ENCODE measurements around the gene RAD54L2. TPM values are rescaled to one million over a fixed set of nuclear protein-coding genes. Genes with fewer than 3 reads are reported as not detected.
A peak's percentile ranks its signal among the peaks of the same experiment; 100 is the strongest.
"Not testable (repeated sequence)": the region's sequence is repeated elsewhere in the genome, so short reads cannot be mapped to it uniquely, and the experiment has no call there.

RAD54L2 gene
- total RNA-seq, 1 donor from 2014 or later: 11.9 TPM

GRCh38 chr3:51538115-51538458 is 432 bp upstream of the RAD54L2 start:
- DNase-seq (ENCODE audit: low read depth): no peak

- peak; percentile 59 for DNase-seq (ENCODE audit: low read depth)
Measured at GRCh38 chr3:51539291-51539941, 897 bp downstream of the RAD54L2 start.

- DNase-seq (ENCODE audit: low read depth): not testable (repeated sequence)
Measured at GRCh38 chr3:51542596-51542995, 4.1 kb downstream of the RAD54L2 start.

- DNase-seq (ENCODE audit: low read depth): no peak
Measured at GRCh38 chr3:51544011-51544775, 5.7 kb downstream of the RAD54L2 start.

- no peak for DNase-seq (ENCODE audit: low read depth)
Measured at GRCh38 chr3:51547274-51547673, 8.8 kb downstream of the RAD54L2 start.

- no peak for DNase-seq (ENCODE audit: low read depth)
Measured at GRCh38 chr3:51549311-51549710, 10.8 kb downstream of the RAD54L2 start.

- no peak for DNase-seq (ENCODE audit: low read depth)
Measured at GRCh38 chr3:51550080-51550819, 11.7 kb downstream of the RAD54L2 start.

- no peak for DNase-seq (ENCODE audit: low read depth)
Measured at GRCh38 chr3:51557993-51558392, 19.5 kb downstream of the RAD54L2 start.

GRCh38 chr3:51559411-51559888 is 20.9 kb downstream of the RAD54L2 start:
- DNase-seq (ENCODE audit: low read depth): peak; percentile 85

- DNase-seq (ENCODE audit: low read depth): no peak
Measured at GRCh38 chr3:51559961-51560360, 21.4 kb downstream of the RAD54L2 start.

GRCh38 chr3:51562403-51562802 is 23.9 kb downstream of the RAD54L2 start:
- DNase-seq (ENCODE audit: low read depth): not testable (repeated sequence)

GRCh38 chr3:51568036-51568435 is 29.5 kb downstream of the RAD54L2 start:
- peak; percentile 81 for DNase-seq (ENCODE audit: low read depth)

- no peak for DNase-seq (ENCODE audit: low read depth)
Measured at GRCh38 chr3:51568996-51569395, 30.5 kb downstream of the RAD54L2 start.

- no peak for DNase-seq (ENCODE audit: low read depth)
Measured at GRCh38 chr3:51578238-51578637, 39.7 kb downstream of the RAD54L2 start.

GRCh38 chr3:51580418-51580817 is 41.9 kb downstream of the RAD54L2 start:
- DNase-seq (ENCODE audit: low read depth): no peak

GRCh38 chr3:51581524-51581923 is 43.0 kb downstream of the RAD54L2 start:
- DNase-seq (ENCODE audit: low read depth): peak; percentile 41

- no peak for DNase-seq (ENCODE audit: low read depth)
Measured at GRCh38 chr3:51585197-51585596, 46.7 kb downstream of the RAD54L2 start.

GRCh38 chr3:51585871-51586270 is 47.4 kb downstream of the RAD54L2 start:
- no peak for DNase-seq (ENCODE audit: low read depth)
